GM18526 (cell line): ENCODE measurements around the gene MAP1LC3B2.

Source experiments
- POLR2A ChIP-seq: IDR thresholded peaks from 3 replicates; pipeline ENCODE4 v1.6.1; 2011; ENCODE audit not compliant: insufficient read length; ENCODE audit errors: extremely low read depth

Gene MAP1LC3B2

GRCh38 chr12:116559162-116559935, at the start of gene MAP1LC3B2:
Gene MAP1LC3B2, plus strand, starts transcription at chr12:116559381. Its CDS starts 16,562 bp downstream, at chr12:116575943.
- no peak for TF ChIP-seq POLR2A

- TF ChIP-seq POLR2A: no peak
These were observed 45.2 kb upstream of the MAP1LC3B2 start for GRCh38 chr12:116513944-116514343.

- no peak for TF ChIP-seq POLR2A
These were observed 43.5 kb upstream of the MAP1LC3B2 start for GRCh38 chr12:116515684-116516083.

DNA sequence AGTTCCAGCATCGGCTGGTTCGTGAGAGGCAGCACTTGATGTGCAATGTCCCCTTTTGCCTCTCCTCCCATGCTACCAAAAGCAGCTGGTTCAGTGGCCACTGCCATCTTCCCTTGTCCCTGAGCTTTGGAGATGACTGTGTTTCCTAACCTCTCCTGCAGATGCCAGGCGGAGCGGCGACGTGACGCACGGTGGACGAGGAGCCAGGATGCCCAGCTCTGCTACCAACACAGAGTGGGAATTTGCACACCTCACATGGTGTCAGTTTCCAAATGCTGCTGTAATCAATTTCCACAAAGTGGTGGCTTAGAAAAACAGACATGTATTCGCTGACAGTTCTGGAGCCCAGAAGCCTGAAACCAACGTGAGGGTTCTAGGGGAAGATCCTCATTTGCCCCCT, 42.5 kb upstream of the MAP1LC3B2 start:
- no peak for TF ChIP-seq POLR2A

GRCh38 chr12:116517431-116518045, 41.6 kb upstream of the MAP1LC3B2 start:
- no peak for TF ChIP-seq POLR2A

GRCh38 chr12:116520225-116520760, 38.9 kb upstream of the MAP1LC3B2 start:
- TF ChIP-seq POLR2A: no peak

GRCh38 chr12:116520801-116521471, 38.2 kb upstream of the MAP1LC3B2 start:
- no peak for TF ChIP-seq POLR2A

DNA sequence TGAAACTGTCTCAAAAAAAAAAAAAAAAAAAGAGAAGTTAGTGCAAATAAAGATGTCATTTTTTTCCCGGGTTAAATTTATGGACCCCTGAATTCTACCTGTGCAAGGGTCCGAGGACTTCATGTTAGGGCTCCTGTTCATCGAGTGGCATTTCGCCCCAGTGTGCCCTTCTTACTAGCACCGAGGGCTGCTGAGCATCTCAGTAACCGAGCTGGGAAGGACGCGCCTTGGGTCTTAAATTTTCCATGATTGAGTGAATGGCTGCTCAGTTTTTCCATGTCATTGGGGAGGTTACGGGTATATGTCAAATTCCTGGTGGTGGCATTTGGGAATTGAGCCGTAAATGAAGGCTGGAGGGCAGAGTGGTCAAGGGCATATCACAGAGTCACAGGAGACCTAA, 34.9 kb upstream of the MAP1LC3B2 start:
- TF ChIP-seq POLR2A: no peak

DNA sequence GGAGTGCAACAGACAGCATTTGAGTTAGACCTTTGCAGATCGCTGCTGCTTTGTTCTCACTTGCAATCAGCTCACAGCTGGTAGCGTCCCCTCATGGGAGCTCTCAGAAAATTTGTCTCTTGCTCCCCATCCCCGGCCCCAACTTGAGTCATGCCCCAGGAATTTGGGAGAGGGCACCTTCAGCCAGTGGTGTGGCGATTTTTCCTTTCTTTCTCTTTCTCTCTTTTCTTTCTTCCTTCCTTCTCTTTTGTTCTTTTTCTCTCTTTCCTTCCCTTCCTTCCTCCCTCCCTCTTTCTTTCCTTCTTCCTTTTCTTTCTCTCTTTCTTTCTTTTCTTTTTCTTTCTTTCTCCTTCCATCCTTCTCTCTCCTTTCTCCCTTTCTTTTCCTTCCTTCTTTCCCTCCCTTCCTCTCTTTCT, 34.2 kb upstream of the MAP1LC3B2 start:
- no peak for TF ChIP-seq POLR2A

DNA sequence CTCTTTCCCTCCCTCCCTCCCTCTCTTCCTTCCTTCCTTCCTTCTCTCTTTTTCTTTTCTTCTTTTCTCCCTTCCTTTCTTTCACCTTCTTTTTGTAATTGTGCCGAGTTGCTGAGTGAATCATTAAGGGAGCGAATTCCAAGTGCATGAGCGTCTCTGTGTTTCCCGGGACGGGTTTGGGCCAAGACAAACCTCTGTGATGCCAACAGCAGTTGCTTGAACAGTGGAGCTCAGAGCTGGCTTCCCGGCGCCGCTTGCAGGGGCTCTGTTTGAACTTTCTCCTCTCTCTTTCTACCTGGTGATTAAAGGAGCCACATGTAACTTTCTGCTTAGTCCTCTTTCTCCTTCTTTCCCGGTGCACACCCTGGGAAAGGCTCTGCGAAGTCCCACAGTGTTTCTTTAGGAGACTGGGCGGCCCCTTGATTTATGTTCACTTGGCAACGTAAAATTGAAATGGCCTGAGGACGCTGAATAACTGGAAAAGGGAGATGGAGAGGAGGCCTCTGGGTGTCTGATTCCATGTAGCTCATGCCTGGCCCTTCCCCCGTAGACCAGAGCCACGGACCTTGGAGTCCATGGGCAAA, 33.7 kb upstream of the MAP1LC3B2 start:
- no peak for TF ChIP-seq POLR2A

- no peak for TF ChIP-seq POLR2A
These were observed 31.1 kb upstream of the MAP1LC3B2 start for GRCh38 chr12:116528065-116528464.

GRCh38 chr12:116528498-116528897, 30.7 kb upstream of the MAP1LC3B2 start:
- TF ChIP-seq POLR2A: no peak

GRCh38 chr12:116529048-116529447, 30.1 kb upstream of the MAP1LC3B2 start:
- no peak for TF ChIP-seq POLR2A

DNA sequence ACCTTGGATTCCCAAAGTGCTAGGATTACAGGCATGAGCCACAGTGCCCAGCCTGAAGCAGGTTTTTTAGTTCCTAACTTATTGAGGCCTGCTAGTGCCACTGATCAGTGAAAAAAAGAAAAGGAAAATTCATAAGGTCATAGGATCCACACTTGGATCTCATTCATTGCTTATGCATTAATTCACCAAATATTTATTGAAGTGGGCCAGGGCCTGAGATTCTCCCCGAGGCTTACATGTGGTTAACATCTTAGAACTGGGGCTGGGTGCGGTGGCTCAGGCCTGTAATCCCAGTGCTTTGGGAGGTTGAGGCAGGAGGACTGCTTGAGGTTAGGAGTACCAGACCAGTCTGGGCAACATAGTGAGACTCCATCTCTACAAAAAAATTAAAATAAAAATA, 29.5 kb upstream of the MAP1LC3B2 start:
- TF ChIP-seq POLR2A: no peak

DNA sequence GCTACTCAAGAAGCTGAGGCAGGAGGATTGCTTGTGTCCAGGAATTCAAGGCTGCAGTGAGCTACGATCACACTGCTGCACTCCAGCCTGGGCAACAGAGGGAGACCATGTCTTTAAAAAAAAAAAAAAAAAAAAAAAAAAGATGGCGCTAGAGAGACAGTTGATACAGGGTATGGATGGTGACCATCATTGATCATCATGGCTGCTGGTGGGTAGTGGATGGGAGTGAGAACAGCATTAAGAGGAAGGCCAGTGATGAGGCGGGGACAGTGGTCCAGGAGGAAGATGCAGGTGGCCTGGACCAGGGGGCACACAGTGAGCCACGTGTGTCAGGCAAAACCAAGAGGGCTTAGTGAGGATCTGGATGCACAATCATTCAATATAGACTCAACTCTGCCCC, 26.8 kb upstream of the MAP1LC3B2 start:
- no peak for TF ChIP-seq POLR2A

DNA sequence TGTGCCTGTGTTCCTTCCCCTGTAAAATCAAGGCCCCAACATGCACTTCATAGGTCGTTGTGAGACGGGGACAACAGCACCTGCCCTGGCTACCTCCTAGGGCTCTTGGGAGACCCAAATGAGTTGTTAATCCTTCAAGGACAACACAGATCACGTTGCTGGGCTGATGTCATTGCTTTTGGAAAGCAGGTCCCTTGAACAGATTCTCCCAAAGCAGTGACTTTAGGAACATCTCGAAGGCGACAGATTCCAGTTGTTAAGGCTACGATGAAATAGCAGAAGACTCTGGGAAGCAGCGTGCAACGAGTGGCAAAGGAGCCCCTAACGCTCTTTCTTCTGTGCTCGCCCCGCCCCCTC, 26.2 kb upstream of the MAP1LC3B2 start:
- no peak for TF ChIP-seq POLR2A
